ENCODE results near the gene GARIN5A.

- TF ChIP-seq TAF1 (IDR thresholded peaks at IDR 0.05; ENCODE audit: borderline replicate concordance, low read depth, low read length) (no peak), YY1 (IDR thresholded peaks at IDR 0.05; ENCODE audit: low read depth) (no peak), CTCF (IDR thresholded peaks at IDR 0.05) (no peak), JUND (IDR thresholded peaks at IDR 0.05) (no peak), RAD21 (IDR thresholded peaks at IDR 0.05; ENCODE audit: low read length) (no peak), MAX (IDR thresholded peaks at IDR 0.05; ENCODE audit: low read depth) (no peak)
Measured at GRCh38 chr19:50501186-50501567, 24.5 kb upstream of the GARIN5A start.

All from SK-N-SH (cell line).